Astrocyte (in vitro differentiated cells and primary cell): ENCODE measurements around the gene ITPKA. TPM values are rescaled to one million over a fixed set of nuclear protein-coding genes. Genes with fewer than 3 reads are reported as not detected.

Source experiments
- DNase-seq: peaks from one replicate; pipeline ENCODE4 v3.0.0-alpha.2; 2010; ENCODE audit warnings: low read depth
- FAIRE-seq: peaks from 2 replicates; lab custom pipeline; 2011; peaks lifted over from hg19 to GRCh38; lab: Jason Lieb, UNC
- H2AFZ ChIP-seq: 2 replicates; pipeline ENCODE4 v1.6.0; 2012; ENCODE audit warnings: low read depth, low read length, inconsistent platforms
- H3K27ac ChIP-seq: 2 replicates; pipeline ENCODE4 v1.5.1; 2011; ENCODE audit warnings: low read depth, low read length, inconsistent platforms
- H3K27me3 ChIP-seq: 2 replicates; pipeline ENCODE4 v1.6.0; 2011; ENCODE audit warnings: low read length, inconsistent platforms; ENCODE audit not compliant: insufficient read depth
- H3K36me3 ChIP-seq: 2 replicates; pipeline ENCODE4 v1.5.1; 2011; ENCODE audit warnings: low read length, inconsistent platforms; ENCODE audit not compliant: insufficient read depth
- H3K4me1 ChIP-seq: 2 replicates; pipeline ENCODE4 v1.5.1; 2011; ENCODE audit warnings: low read length, inconsistent platforms; ENCODE audit not compliant: insufficient read depth
- H3K4me2 ChIP-seq: 2 replicates; pipeline ENCODE4 v1.6.0; 2012; ENCODE audit warnings: low read length, inconsistent platforms
- H3K4me3 ChIP-seq: 2 replicates; pipeline ENCODE4 v1.5.1; 2011; ENCODE audit warnings: low read depth, mild to moderate bottlenecking, low read length, inconsistent platforms; ENCODE audit not compliant: insufficient read depth
- H3K79me2 ChIP-seq: 2 replicates; pipeline ENCODE4 v1.6.0; 2012; ENCODE audit warnings: mild to moderate bottlenecking, low read length, inconsistent platforms; ENCODE audit not compliant: insufficient read depth
- H3K9ac ChIP-seq: 2 replicates; pipeline ENCODE4 v1.6.0; 2012; ENCODE audit warnings: mild to moderate bottlenecking, low read length, inconsistent platforms
- H3K9me3 ChIP-seq: 2 replicates; pipeline ENCODE4 v1.5.1; 2012; ENCODE audit warnings: low read depth, mild to moderate bottlenecking, low read length, inconsistent platforms; ENCODE audit not compliant: insufficient read depth
- H4K20me1 ChIP-seq: 2 replicates; pipeline ENCODE4 v1.6.0; 2012; ENCODE audit warnings: low read length, inconsistent platforms; ENCODE audit not compliant: insufficient read depth
- H3K27ac Mint-ChIP-seq: one replicate; pipeline ENCODE4 v1.8.0; 2021; ENCODE audit warnings: mild to moderate bottlenecking, mixed read lengths; ENCODE audit not compliant: unreplicated experiment
- H3K27me3 Mint-ChIP-seq: one replicate; pipeline ENCODE4 v1.8.0; 2021; ENCODE audit warnings: low read depth, mixed read lengths; ENCODE audit not compliant: unreplicated experiment
- H3K36me3 Mint-ChIP-seq: one replicate; pipeline ENCODE4 v1.8.0; 2021; ENCODE audit warnings: low read depth, mixed read lengths; ENCODE audit not compliant: unreplicated experiment
- H3K4me1 Mint-ChIP-seq: one replicate; pipeline ENCODE4 v1.8.0; 2021; ENCODE audit warnings: low read depth, mixed read lengths; ENCODE audit not compliant: unreplicated experiment
- H3K4me3 Mint-ChIP-seq: one replicate; pipeline ENCODE4 v1.8.0; 2021; ENCODE audit warnings: mild to moderate bottlenecking, moderate library complexity, mixed read lengths; ENCODE audit not compliant: unreplicated experiment
- H3K9me3 Mint-ChIP-seq: one replicate; pipeline ENCODE4 v1.8.0; 2021; ENCODE audit warnings: mild to moderate bottlenecking, mixed read lengths; ENCODE audit not compliant: unreplicated experiment
- CTCF ChIP-seq: IDR thresholded peaks from 2 replicates; pipeline ENCODE4 v1.5.1; 2011; ENCODE audit warnings: low read depth, mild to moderate bottlenecking, inconsistent platforms, low read length, moderate library complexity; ENCODE audit not compliant: insufficient read depth
- EZH2 ChIP-seq: IDR thresholded peaks from 2 replicates; pipeline ENCODE4 v1.6.1; 2012; ENCODE audit warnings: mild to moderate bottlenecking, low read length, inconsistent platforms; ENCODE audit not compliant: insufficient read depth
- total RNA-seq: library from RNA; stranded (reverse); gene quantifications from 2 replicates; pipeline ENCODE4 v1.2.1, GENCODE V29; 2021

Gene ITPKA
- total RNA-seq, 1 donor from 2014 or later: 1.2 TPM

GRCh38 chr15:41536866-41537265 lies 43.2 kb downstream of the ITPKA start:
- no peaks in the 10 kb centered on the region for H3K27me3 Mint-ChIP-seq
- Histone ChIP-seq H3K4me2 (no peak overlapping the region), H3K79me2 (no peaks in the 10 kb centered on the region), H3K36me3 (peaks cover 10% of the 10 kb centered on the region), H3K27me3 (no peaks in the 10 kb centered on the region), H4K20me1 (peaks cover 8% of the 10 kb centered on the region), H3K9ac (no peak overlapping the region), H3K4me1 (no peaks in the 10 kb centered on the region), H3K9me3 (no peaks in the 10 kb centered on the region), H2AFZ (no peak overlapping the region), H3K27ac (no peak overlapping the region), H3K4me3 (no peak overlapping the region)
- H3K27ac Mint-ChIP-seq: no peak overlapping the region
- no peaks in the 10 kb centered on the region for H3K4me1 Mint-ChIP-seq
- DNase-seq (no peak), FAIRE-seq (no peak)
- H3K36me3 Mint-ChIP-seq: peaks cover 13% of the 10 kb centered on the region
- H3K9me3 Mint-ChIP-seq: no peaks in the 10 kb centered on the region
- H3K4me3 Mint-ChIP-seq: no peak overlapping the region
- TF ChIP-seq EZH2 (no peak), CTCF (no peak)

GRCh38 chr15:41543521-41543870 lies 49.8 kb downstream of the ITPKA start:
- Histone ChIP-seq H3K27ac (peak overlapping the region; percentile 83), H2AFZ (peak overlapping the region; percentile 99)

More at GRCh38 chr15:41543521-41543870, 49.8 kb downstream of the ITPKA start:
- Mint-ChIP-seq H3K9me3 (no peaks in the 10 kb centered on the region), H3K27me3 (no peaks in the 10 kb centered on the region), H3K36me3 (no peaks in the 10 kb centered on the region), H3K4me3 (peak overlapping the region; percentile 97), H3K4me1 (no peaks in the 10 kb centered on the region), H3K27ac (peak overlapping the region; percentile 80)
- FAIRE-seq (no peak), DNase-seq (no peak)
- peak overlapping the region; percentile 96 for H3K9ac ChIP-seq
- no peaks in the 10 kb centered on the region for H3K36me3 ChIP-seq
- no peaks in the 10 kb centered on the region for H3K27me3 ChIP-seq
- H3K79me2 ChIP-seq: peaks cover 16% of the 10 kb centered on the region
- no peak for TF ChIP-seq CTCF
- TF ChIP-seq EZH2: no peak
- peaks cover 5% of the 10 kb centered on the region for H3K4me1 ChIP-seq
- H3K4me3 ChIP-seq: peak overlapping the region; percentile 99
- H3K9me3 ChIP-seq: no peaks in the 10 kb centered on the region
- no peaks in the 10 kb centered on the region for H4K20me1 ChIP-seq
- H3K4me2 ChIP-seq: peak overlapping the region; percentile 81
